ENCODE results near the gene GNPTAB. TPM values are rescaled to one million over a fixed set of nuclear protein-coding genes. Genes with fewer than 3 reads are reported as not detected.

The GNPTAB gene
- total RNA-seq, 1 experiment from 2014 or later = 40.8 TPM

GRCh38 chr12:101746196-101746595, 84.6 kb downstream of the GNPTAB start:
- DNase-seq (ENCODE audit: low read depth, low spot score) (no peak), ATAC-seq (no peak)
- TF ChIP-seq CTCF (IDR thresholded peaks at IDR 0.05) (no peak), SIN3A (IDR thresholded peaks at IDR 0.05; ENCODE audit: borderline replicate concordance, insufficient read depth, low read depth, low read length) (no peak), TCF7L2 (IDR thresholded peaks at IDR 0.05; ENCODE audit: low read depth, low read length) (no peak), POLR2AphosphoS5 (IDR thresholded peaks at IDR 0.05; ENCODE audit: low read depth, low read length) (no peak)
- TF ChIP-seq, protein P1, sequence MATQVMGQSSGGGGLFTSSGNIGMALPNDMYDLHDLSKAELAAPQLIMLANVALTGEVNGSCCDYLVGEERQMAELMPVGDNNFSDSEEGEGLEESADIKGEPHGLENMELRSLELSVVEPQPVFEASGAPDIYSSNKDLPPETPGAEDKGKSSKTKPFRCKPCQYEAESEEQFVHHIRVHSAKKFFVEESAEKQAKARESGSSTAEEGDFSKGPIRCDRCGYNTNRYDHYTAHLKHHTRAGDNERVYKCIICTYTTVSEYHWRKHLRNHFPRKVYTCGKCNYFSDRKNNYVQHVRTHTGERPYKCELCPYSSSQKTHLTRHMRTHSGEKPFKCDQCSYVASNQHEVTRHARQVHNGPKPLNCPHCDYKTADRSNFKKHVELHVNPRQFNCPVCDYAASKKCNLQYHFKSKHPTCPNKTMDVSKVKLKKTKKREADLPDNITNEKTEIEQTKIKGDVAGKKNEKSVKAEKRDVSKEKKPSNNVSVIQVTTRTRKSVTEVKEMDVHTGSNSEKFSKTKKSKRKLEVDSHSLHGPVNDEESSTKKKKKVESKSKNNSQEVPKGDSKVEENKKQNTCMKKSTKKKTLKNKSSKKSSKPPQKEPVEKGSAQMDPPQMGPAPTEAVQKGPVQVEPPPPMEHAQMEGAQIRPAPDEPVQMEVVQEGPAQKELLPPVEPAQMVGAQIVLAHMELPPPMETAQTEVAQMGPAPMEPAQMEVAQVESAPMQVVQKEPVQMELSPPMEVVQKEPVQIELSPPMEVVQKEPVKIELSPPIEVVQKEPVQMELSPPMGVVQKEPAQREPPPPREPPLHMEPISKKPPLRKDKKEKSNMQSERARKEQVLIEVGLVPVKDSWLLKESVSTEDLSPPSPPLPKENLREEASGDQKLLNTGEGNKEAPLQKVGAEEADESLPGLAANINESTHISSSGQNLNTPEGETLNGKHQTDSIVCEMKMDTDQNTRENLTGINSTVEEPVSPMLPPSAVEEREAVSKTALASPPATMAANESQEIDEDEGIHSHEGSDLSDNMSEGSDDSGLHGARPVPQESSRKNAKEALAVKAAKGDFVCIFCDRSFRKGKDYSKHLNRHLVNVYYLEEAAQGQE (IDR thresholded peaks at IDR 0.05; ENCODE audit: insufficient read depth in 1 of 2, low read depth in 2 of 2, low read length in 1 of 2) = no peak
- Histone ChIP-seq H3K4me1 (ENCODE audit: control insufficient read depth, insufficient read depth, low read length) (no peaks in the 10 kb centered on the region), H3K27me3 (ENCODE audit: control insufficient read depth, insufficient read depth, low read length) (no peaks in the 10 kb centered on the region), H3K4me3 (ENCODE audit: low read depth in 2 of 2, low read length in 2 of 2) (no peak overlapping the region), H3K27ac (ENCODE audit: low read length) (no peak overlapping the region), H3K36me3 (ENCODE audit: control insufficient read depth, insufficient read depth, low read length) (no peaks in the 10 kb centered on the region; the same call in 1 of the 2 replicates), H3K9me3 (ENCODE audit: control insufficient read depth, insufficient read depth, low read depth, low read length) (no peaks in the 10 kb centered on the region)
- CTCF ChIA-PET = no interaction called here
- intact Hi-C loops (cut with micrococcal nuclease; ENCODE audit: unreplicated experiment) (no loop called here), in situ Hi-C loops (cut with HindIII; ENCODE audit: low pct_unique_long_range_greater_than_20kb, low sequenced_read_pairs) (no loop called here)
- no TSS peak for BruUV-seq (replicated peaks)
- POLR2A ChIA-PET = no interaction called here

GRCh38 chr12:101745481-101745880, 85.3 kb downstream of the GNPTAB start:
- Histone ChIP-seq H3K27ac (ENCODE audit: low read length) (no peak overlapping the region), H3K4me1 (ENCODE audit: control insufficient read depth, insufficient read depth, low read length) (no peaks in the 10 kb centered on the region), H3K36me3 (ENCODE audit: control insufficient read depth, insufficient read depth, low read length) (no peaks in the 10 kb centered on the region; the same call in 1 of the 2 replicates), H3K27me3 (ENCODE audit: control insufficient read depth, insufficient read depth, low read length) (no peaks in the 10 kb centered on the region), H3K9me3 (ENCODE audit: control insufficient read depth, insufficient read depth, low read depth, low read length) (no peaks in the 10 kb centered on the region), H3K4me3 (ENCODE audit: low read depth in 2 of 2, low read length in 2 of 2) (no peak overlapping the region)
- in situ Hi-C loops (cut with HindIII; ENCODE audit: low pct_unique_long_range_greater_than_20kb, low sequenced_read_pairs) = no loop called here
- no TSS peak for BruUV-seq (replicated peaks)
- CTCF ChIA-PET = interaction anchor here (0.5 kb wide), 1 partner anchor 93 kb away, joined by 3 read pairs; no protein-coding TSS in a partner anchor
- POLR2A ChIA-PET = no interaction called here
- TF ChIP-seq POLR2AphosphoS5 (IDR thresholded peaks at IDR 0.05; ENCODE audit: low read depth, low read length) (no peak), SIN3A (IDR thresholded peaks at IDR 0.05; ENCODE audit: borderline replicate concordance, insufficient read depth, low read depth, low read length) (no peak), CTCF (IDR thresholded peaks at IDR 0.05) (no peak), TCF7L2 (IDR thresholded peaks at IDR 0.05; ENCODE audit: low read depth, low read length) (no peak)
- TF ChIP-seq, protein P1 (IDR thresholded peaks at IDR 0.05; ENCODE audit: insufficient read depth in 1 of 2, low read depth in 2 of 2, low read length in 1 of 2) = no peak
- DNase-seq (ENCODE audit: low read depth, low spot score) (no peak), ATAC-seq (no peak)
- intact Hi-C loops (cut with micrococcal nuclease; ENCODE audit: unreplicated experiment) = no loop called here

Measured in Panc1 (cell line).